Activated B cell treated with CpG ODN at 0.5 μM for 24 hours (primary cell): ENCODE data around the gene ICOS. TPM values are rescaled to one million over a fixed set of nuclear protein-coding genes. Genes with fewer than 3 reads are reported as not detected.
"Not testable (repeated sequence)": the region's sequence is repeated elsewhere in the genome, so short reads cannot be mapped to it uniquely, and the experiment has no call there.

Source experiments
- ATAC-seq: fragments of 200-7000 bp; cut with Tn5 transposase; one replicate; pipeline ENCODE4 v1.10.0; 2021; ENCODE audit warnings: low read depth, mild to moderate bottlenecking, moderate library complexity
- CTCF ChIA-PET: fragments of 350-600 bp; sonication (Branson Sonifier 250); formaldehyde crosslinking; loops from one replicate; lab custom pipeline; 2021; ENCODE audit warnings: antibody characterized with exemption; lab: Charles Lee
- POLR2A ChIA-PET: fragments of 350-600 bp; sonication (Branson Sonifier 250); formaldehyde crosslinking; loops from one replicate; lab custom pipeline; 2021; ENCODE audit warnings: antibody characterized with exemption; lab: Charles Lee
- DNase-seq: peaks from one replicate; pipeline ENCODE4 v3.0.0; 2022
- H3K27ac Mint-ChIP-seq: one replicate; pipeline ENCODE4 v1.8.0; 2020; ENCODE audit warnings: mixed read lengths
- H3K27me3 Mint-ChIP-seq: one replicate; pipeline ENCODE4 v1.8.0; 2021; ENCODE audit warnings: mixed read lengths
- H3K36me3 Mint-ChIP-seq: one replicate; pipeline ENCODE4 v1.8.0; 2021; ENCODE audit warnings: low read depth, mixed read lengths
- H3K4me1 Mint-ChIP-seq: one replicate; pipeline ENCODE4 v1.8.0; 2021; ENCODE audit warnings: mixed read lengths
- H3K4me3 Mint-ChIP-seq: one replicate; pipeline ENCODE4 v1.8.0; 2020; ENCODE audit warnings: mild to moderate bottlenecking, mixed read lengths
- H3K9me3 Mint-ChIP-seq: one replicate; pipeline ENCODE4 v1.8.0; 2020; ENCODE audit warnings: mixed read lengths
- intact Hi-C: fragments of 100-400 bp; cut with micrococcal nuclease; formaldehyde crosslinking; loops from one replicate; pipeline ENCODE4 v1.15.1; 2024
- total RNA-seq: library from RNA; stranded (reverse); gene quantifications from 2 replicates; pipeline ENCODE4 v1.2.3, GENCODE V29; 2022
- TF ChIP-seq, protein P1 (sequence below): fragments of 200-600 bp; IDR thresholded peaks from one replicate; pipeline ENCODE4 v1.8.0; 2022; ENCODE audit warnings: antibody characterized with exemption, mild to moderate bottlenecking

Gene ICOS
- total RNA-seq, 1 donor from 2014 or later = not detected

- Mint-ChIP-seq H3K4me1 (no peaks in the 10 kb centered on the region), H3K4me3 (no peak overlapping the region), H3K36me3 (no peaks in the 10 kb centered on the region), H3K9me3 (no peaks in the 10 kb centered on the region), H3K27me3 (peaks cover 12% of the 10 kb centered on the region), H3K27ac (no peak overlapping the region)
- ChIA-PET CTCF (no interaction called here), POLR2A (no interaction called here)
- TF ChIP-seq, protein P1, sequence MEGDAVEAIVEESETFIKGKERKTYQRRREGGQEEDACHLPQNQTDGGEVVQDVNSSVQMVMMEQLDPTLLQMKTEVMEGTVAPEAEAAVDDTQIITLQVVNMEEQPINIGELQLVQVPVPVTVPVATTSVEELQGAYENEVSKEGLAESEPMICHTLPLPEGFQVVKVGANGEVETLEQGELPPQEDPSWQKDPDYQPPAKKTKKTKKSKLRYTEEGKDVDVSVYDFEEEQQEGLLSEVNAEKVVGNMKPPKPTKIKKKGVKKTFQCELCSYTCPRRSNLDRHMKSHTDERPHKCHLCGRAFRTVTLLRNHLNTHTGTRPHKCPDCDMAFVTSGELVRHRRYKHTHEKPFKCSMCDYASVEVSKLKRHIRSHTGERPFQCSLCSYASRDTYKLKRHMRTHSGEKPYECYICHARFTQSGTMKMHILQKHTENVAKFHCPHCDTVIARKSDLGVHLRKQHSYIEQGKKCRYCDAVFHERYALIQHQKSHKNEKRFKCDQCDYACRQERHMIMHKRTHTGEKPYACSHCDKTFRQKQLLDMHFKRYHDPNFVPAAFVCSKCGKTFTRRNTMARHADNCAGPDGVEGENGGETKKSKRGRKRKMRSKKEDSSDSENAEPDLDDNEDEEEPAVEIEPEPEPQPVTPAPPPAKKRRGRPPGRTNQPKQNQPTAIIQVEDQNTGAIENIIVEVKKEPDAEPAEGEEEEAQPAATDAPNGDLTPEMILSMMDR = no peak
- no peak for ATAC-seq
- no peak for DNase-seq
- intact Hi-C loops = no loop called here
Measured at GRCh38 chr2:203925512-203926158, 10.9 kb upstream of the ICOS start.

GRCh38 chr2:203928849-203929248, 7.7 kb upstream of the ICOS start:
- Mint-ChIP-seq H3K36me3 (no peaks in the 10 kb centered on the region), H3K4me3 (no peak overlapping the region), H3K4me1 (no peaks in the 10 kb centered on the region), H3K9me3 (no peaks in the 10 kb centered on the region), H3K27me3 (peaks cover 12% of the 10 kb centered on the region), H3K27ac (no peak overlapping the region)
- intact Hi-C loops = no loop called here
- CTCF ChIA-PET = no interaction called here
- TF ChIP-seq, protein P1 = no peak
- DNase-seq = no peak
- POLR2A ChIA-PET = no interaction called here
- no peak for ATAC-seq

- DNase-seq, H3K4me1 Mint-ChIP-seq, CTCF ChIA-PET, H3K27me3 Mint-ChIP-seq, H3K9me3 Mint-ChIP-seq, H3K4me3 Mint-ChIP-seq, intact Hi-C loops, ATAC-seq, H3K27ac Mint-ChIP-seq, H3K36me3 Mint-ChIP-seq, POLR2A ChIA-PET: not testable (repeated sequence)
Measured at GRCh38 chr2:203931262-203931661, 5.3 kb upstream of the ICOS start.

GRCh38 chr2:203934041-203934492, 2.5 kb upstream of the ICOS start:
- Mint-ChIP-seq H3K4me3 (no peak overlapping the region), H3K4me1 (no peaks in the 10 kb centered on the region), H3K9me3 (no peaks in the 10 kb centered on the region), H3K36me3 (no peaks in the 10 kb centered on the region), H3K27ac (no peak overlapping the region), H3K27me3 (peaks cover 2% of the 10 kb centered on the region)
- DNase-seq (no peak), ATAC-seq (no peak)
- ChIA-PET CTCF (no interaction called here), POLR2A (no interaction called here)
- intact Hi-C loops = no loop called here
- TF ChIP-seq, protein P1 = no peak

GRCh38 chr2:203934711-203935438, 1.7 kb upstream of the ICOS start:
- no peaks in the 10 kb centered on the region for H3K4me1 Mint-ChIP-seq
- ATAC-seq = no peak
- ChIA-PET CTCF (no interaction called here), POLR2A (no interaction called here)
- peaks cover 2% of the 10 kb centered on the region for H3K27me3 Mint-ChIP-seq
- no peaks in the 10 kb centered on the region for H3K9me3 Mint-ChIP-seq
- intact Hi-C loops = no loop called here
- H3K27ac Mint-ChIP-seq = no peak overlapping the region
- H3K36me3 Mint-ChIP-seq = no peaks in the 10 kb centered on the region
- no peak for DNase-seq
- no peak overlapping the region for H3K4me3 Mint-ChIP-seq
- TF ChIP-seq, protein P1 = no peak
